HG02759 (cell line): ENCODE data around the gene MELTF.

Experiments used
- ATAC-seq: cut with Tn5 transposase; IDR thresholded peaks from one replicate; pipeline ENCODE4 v1.9.1; 2021; ENCODE audit warnings: mild to moderate bottlenecking, moderate library complexity; ENCODE audit not compliant: unreplicated experiment

The MELTF gene

DNA sequence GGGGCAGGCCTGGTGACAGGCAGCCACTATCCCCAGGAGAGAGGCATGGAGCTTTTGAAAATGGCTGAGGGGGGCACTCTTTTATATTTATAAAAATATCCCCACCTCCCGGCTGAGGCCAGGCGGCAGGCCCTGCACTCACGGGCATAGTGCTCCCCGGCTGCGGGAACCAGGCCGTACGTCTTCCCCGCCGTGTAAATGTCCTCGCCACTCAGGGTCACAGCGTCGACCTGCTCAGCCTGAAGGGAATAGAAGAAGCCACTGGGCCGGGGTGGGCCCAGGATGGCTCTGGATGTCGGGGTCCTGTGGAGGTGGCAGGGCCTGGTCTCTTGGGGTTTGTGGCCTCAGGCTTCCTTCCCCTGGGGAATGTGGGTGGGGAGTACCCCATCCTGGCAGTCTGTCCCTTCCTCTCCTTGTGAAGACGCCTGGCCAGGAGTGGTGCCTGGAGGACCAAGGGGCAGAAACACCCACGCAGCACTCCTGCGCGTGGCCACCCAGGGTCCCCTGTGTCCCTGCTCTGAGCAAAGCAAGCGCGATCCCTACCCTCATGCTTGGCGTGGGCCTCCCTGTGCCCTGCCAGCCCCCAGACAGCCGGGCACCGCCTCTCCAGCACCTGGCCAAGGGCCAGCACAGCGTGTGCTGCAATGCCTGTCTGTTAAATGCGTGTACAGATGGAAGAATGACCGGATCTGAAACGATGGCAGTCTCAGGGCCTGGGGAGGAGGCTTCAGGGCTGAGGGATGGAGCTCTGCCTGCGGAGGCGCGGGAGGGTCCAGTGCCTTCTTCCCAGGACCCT, 18.9 kb downstream of the MELTF start:
- ATAC-seq: no peak

DNA sequence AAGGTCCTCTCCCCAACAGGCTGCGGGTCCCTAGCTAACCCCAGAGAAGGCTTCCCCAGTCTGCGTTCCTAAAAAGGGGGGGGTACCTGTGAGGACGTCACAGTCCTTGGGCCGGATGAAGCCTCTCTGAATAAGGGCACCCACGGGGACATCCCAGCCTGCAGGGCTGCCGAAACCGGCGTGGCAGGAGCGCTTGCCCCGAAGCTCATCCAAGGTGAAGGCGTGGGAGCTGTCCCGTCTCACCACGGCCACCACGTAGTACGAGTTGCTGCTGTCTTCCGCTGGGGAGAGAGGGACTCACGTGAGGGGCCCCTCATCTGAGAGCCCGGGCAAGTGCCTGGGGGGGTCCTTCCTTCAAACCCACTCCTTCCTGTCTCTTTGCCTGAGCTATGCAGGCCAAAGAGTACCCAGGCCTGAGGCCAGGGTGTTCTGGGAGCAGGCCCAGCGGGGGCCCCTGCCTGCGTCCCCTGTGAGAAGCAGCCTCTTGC, 20.0 kb downstream of the MELTF start:
- no peak for ATAC-seq

DNA sequence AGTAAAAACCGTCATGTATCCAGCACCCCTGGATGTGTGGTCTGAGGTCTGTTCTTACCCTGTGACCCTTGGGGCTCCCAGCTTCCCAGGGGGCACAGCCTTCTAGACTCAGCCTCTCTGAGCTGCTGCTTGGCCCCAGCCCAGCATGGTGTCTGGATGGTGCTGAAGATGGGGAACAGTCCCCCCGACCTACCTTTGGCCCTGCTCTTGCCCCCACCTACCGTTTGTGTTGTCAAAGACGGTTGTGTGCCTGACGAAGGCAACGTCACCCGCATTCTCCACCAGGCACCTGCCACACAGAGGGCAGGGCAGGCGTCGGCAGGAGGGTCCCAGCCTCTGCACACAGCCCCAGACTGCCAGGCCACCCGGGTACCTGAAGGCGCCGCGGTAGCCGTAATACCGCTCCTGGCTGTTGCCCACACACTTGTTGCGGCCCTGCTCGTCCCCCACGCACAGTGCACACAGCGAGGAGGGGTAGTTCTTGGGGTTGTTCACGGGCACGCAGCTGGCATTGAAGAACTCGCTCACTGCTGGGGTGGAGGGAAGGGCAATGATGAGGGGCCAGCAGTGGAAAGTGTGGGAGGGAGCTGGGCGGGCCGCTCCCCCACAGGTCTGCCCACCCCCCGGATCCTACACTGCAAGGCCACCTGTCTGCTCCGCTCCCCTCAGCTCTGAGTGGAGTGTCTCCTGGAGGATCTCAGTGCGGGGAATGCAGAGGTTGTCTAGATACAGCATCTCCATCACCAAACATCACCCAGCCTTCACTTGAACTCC, 21.0 kb downstream of the MELTF start:
- no peak for ATAC-seq

- no peak for ATAC-seq
These were observed 21.7 kb downstream of the MELTF start for GRCh38 chr3:197007953-197008352.

DNA sequence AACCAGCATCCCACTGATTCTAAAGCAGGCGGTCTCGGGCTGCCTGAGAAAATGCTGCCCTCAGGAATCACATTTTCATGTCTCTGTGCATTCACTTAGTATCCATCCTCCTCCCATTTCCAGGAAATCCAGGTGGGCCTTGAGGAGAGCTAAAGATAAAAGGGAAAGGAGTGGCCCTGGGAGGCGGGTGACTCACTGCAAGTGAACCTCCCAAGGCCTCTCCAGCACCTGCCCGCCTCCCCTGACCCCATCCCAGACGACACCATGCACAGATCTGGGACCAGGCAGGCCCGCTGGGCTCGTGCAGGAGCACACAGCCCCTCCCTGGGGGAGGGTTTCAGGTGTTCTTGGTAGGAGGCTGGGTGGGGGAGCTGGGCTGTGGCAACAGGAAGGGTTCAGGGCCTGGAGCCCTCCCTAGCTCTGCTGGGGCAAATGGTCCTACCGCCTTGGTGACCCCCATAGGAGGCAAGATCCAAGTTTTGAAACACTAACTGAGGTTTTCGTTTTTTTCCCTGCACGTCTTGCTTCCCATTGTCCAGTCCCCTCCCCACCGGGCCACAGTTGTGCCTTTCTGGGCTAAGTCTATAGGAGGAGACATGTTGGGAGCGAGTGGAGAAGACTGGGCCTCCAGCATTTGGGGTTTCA, 22.2 kb downstream of the MELTF start:
- ATAC-seq: no peak

GRCh38 chr3:197006860-197007259, 22.8 kb downstream of the MELTF start:
- ATAC-seq: no peak

- ATAC-seq: no peak
These were observed 23.2 kb downstream of the MELTF start for GRCh38 chr3:197006446-197006845.

DNA sequence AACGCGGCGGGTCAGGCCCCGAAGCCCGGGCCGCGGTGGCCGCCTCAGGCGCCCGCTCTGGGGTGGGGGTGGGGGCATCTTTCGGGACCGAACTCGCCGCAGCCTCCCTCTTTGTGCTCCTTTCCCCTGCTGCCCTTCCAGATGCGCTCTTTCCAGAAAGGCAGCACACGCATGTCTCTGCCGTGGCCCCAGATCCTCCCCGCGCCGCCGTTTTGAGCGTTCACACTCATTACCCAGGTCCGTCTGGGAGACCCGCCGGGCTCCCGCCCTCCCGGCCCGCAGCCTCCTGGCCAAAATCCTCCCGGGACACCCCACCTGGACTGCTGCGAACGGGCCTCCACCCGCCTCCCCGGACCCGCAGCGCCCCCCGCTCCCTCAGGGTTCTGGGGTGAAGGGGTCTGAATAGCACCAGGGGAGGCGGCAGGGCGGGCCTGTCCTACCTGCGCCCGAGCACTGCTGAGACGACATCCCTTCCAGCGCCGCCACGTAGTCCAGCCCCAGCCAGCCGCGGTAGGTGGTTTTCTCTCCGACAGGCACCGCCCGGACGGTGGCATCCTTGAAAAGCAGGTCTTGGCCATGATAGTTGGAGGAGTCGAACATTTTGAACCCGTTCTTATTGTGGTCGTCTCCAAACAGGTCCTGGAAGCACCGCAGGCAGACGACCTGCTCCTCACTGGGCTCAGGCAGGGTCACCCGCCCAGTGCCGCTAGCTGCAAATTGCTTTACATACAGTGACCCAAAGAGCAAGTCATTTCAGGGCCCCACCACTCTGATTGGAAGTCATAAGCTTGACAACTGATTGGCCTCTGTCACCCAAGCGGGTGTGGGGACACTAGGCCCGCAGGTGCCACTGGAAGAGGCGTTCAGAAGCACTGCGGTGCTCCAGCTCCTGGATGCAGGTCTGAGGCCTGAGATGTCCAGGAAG, 25.9 kb downstream of the MELTF start:
- peak; percentile 2 for ATAC-seq

GRCh38 chr3:197002701-197003454, 26.7 kb downstream of the MELTF start:
- peak; percentile 78 for ATAC-seq

DNA sequence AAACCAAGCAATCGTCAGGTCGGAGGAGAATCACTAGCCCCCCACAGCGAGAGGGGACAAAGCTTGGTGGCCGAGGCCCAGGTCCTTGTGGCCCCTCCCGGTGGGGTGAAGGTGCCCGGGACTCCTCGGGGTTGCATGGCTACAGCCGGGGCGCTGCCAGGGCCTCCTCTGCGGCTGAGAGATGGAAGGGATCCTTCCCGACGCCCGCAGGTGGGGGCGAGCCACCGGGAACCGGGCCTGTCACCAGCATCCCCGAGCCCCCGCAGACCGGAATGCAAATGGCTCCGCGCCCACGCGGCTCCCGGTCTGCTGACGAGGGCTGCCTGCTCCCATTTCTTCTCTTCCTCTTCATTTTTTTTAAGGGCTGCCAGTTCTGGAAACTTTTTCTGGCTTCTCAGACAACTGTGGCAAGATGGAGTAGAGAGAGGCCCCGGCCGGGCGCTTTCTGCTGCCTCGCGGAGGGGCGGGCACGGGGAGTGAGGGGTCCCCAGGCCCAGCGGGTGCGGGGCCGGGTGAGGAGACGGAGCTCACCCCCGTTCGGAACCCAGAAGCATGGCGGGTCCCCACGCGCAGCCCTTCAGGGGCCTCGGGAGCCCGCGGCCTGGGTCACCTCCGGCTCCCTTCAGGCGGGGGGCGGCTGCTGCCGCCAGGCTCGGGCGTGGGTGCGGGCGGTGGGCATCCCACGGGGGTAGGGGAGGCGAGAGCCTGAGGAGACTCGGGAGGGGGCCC, 27.5 kb downstream of the MELTF start:
- peak; percentile 8 for ATAC-seq

DNA sequence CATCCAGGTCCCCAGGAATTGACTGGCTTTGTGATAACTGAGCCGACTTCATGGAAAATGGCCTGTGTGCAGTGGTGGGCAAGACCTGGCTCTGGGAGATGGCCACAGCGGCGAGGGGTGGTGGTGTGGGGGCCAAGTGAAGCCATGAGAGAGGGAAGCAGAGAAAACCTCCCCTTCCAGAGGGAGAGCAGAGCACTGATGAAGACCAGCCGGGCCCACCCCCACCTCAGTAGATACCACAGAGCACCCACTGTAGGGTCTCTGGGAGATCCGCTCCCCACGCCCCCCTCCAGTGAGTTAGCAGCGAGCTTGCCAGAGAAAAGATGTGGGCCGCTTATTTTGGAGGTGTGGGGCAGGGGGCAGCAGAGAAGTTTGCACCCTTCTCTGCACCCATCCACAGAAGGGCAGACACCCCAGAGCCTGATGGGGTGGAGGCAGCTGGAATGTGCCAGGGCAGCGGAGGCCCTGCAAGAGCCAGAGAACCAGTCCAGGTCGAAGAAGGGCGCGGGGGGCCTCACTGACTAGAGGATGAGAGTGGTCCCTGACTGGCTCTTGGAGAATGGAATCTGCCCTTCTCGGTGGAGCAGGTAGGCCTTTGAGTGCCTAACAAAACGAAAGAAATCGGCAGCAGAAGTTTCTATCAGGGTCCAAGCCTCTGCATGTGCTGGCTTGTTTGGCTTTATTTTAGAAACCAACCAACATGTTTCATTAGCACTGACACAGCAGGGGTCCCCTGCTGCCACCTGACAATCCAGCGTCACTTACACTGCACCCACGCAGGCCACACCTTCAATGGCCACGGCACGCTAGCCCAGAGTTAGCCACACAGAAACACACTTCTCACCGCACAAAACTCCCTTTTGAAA, 28.3 kb downstream of the MELTF start:
- ATAC-seq: no peak

DNA sequence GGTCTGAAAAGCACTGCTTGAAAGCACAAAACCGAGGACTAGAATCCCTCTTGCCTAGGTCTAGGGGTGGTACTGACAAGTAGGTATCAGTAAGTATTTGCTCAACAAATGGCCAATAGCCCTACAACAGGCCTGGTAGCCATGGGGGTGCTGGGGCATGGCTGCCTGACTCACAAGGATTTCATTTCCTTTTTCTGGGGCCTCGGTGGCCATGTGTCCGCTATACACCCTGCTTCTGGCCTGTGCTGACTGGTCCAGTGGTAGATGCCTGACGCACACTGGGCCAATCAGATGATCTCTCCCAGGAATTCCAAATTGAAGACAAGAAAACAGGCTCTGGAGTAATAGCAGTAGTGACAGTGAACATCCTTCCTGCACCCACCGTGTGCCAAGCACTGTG, 29.4 kb downstream of the MELTF start:
- ATAC-seq: no peak

DNA sequence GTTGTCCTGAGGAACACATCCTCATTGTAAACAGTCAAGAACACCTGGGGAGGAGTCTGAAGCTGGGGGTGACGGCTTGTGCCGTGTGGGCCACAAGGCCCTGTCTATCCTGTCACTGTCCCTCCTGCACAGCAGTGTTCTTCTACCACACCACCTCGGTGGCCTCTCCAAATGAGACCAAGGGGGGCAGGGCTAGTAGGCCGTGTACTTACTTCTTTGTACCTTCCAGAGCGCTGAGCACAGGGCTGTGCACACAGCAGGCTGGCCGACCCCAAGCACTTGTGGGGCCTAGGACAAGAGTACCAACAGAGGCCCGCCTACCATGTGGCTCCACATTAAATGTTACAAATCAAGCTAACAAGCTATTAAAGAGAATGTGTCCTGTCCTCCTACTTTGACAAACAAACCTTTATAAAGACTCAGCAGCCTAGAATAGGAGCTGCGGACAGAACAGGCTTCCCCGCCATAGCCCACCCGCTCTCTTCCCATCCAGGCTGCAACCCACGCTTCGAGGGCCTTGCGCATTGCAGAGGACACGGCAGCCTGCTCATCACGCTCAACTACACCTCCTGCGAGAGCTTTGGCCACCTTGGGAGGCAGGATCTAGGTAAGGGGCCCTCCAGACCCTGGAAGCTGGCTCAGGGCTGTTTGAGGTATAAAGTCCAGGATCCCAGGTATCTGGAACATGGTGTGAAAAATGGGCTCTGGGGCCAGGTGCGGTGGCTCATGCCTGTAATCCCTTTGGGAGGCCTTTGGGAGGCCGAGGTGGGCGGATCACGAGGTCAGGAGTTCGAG, 30.5 kb downstream of the MELTF start:
- no peak for ATAC-seq

DNA sequence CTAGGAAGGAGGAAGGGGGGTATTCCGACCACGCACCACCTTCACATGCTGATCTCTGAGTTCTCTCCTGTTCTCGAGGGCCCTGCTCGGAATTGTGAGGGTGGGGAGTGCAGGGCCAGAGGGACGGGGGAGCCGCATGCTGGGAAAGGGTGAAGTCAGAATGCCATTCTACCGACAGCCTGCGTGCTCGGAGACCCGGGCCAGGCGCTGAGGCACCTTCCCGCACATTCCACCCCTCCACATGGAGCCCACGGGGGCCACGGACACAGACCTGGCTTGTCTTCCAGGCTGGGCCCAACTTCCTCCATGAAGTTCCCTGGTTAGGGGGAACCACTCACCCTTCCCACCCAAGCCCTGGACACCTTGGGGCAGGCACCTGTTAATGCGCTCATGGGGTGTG, 32.3 kb downstream of the MELTF start:
- ATAC-seq: no peak

DNA sequence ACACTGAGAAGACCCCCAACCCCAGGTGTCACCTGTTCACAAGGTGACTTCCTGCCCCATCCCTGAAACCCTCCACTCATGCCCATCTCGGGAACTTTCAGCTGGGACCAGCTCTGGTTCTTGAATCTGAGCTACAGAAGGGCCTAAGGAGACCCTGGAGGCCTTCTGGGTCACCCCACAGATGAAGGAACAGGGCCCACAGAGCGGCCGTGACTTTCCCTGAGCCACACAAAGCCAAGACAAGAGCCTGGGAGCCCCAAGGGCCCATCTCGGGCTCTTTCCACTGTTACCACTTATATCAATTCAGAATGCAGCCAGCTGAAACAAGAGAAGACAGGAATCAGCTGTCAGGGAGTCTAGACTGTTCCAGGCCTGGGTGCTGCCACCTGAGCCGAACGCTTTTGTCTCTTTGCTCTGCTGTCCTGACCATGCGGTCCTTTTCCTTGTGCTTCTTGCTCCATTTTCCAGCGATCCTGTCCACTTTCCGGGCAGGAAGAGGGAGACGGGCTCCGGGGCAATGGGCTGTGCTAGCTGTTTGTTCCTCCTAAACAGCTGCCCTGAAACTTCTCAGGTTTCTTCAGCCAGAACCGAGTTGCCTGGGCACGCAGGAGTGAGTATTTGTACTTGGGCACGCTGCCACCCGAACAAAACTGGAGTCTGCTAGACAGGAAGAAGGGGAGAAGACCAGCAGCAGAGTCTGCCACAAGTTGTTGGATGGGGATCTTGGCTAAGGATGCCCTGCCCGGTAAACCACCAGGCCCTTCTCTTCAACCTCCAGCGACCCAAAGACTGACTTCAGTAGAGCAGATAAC, 33.0 kb downstream of the MELTF start:
- no peak for ATAC-seq

DNA sequence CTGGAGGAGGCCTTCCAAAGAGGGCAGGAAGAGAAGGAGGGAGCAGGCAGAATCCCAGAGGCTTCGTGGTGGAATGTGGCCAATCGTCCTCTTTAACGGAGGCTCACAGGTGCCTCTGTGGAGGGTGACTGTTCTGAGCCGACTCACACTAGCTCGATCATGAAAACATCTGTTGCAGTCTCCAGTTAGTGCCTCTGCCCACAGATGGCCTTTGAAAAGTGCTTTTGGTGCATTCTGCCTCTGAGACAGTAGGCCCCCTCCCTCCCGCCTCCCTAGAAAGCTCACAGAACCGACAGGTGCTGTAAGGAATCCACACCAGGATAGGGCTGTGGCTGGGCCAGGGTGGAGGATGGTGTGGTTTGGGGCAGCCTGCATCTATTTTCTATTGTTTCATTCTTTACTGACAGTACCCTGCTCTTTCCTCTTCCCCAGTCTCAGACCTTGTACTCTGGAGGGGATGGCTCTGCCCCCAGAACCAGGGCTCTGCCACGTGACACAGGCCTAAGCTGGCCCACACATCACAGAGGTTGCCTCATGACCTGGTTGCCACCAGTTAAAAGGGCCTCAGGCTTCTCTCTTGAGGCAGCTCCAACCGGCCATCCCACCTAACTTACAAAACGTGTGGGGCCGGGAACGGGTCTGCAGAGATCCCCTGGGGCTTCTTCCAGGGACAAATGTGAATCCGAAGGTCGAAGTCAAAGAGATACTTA, 33.8 kb downstream of the MELTF start:
- no peak for ATAC-seq
